GM21367 (cell line): Measurements from ENCODE around the gene KLRG1.

Source experiments
- ATAC-seq: cut with Tn5 transposase; IDR thresholded peaks from one replicate; pipeline ENCODE4 v1.9.1; 2021; ENCODE audit not compliant: unreplicated experiment

The KLRG1 gene

DNA sequence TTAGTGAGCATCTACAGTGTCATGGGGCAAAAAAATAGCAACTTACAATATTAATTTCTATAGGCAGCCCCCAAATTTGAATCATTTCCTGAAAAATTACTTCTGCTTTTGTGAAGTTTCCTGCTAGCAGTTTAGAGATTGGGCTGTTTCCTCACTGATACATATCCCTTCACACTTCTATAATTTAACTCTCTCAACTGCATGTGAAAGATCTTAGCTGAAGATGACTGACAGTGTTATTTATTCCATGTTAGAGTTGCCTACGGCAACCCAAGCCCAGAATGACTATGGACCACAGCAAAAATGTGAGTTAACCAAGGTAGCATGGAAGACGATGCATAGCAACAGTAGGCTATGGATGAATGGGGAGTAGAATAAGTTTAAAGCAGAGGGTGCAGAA lies at the start of gene KLRG1:
Gene KLRG1, plus strand, starts transcription at position 134 of the 400 bp plus-strand sequence. Its CDS starts 90 bp downstream, at position 224.
- no peak for ATAC-seq

DNA sequence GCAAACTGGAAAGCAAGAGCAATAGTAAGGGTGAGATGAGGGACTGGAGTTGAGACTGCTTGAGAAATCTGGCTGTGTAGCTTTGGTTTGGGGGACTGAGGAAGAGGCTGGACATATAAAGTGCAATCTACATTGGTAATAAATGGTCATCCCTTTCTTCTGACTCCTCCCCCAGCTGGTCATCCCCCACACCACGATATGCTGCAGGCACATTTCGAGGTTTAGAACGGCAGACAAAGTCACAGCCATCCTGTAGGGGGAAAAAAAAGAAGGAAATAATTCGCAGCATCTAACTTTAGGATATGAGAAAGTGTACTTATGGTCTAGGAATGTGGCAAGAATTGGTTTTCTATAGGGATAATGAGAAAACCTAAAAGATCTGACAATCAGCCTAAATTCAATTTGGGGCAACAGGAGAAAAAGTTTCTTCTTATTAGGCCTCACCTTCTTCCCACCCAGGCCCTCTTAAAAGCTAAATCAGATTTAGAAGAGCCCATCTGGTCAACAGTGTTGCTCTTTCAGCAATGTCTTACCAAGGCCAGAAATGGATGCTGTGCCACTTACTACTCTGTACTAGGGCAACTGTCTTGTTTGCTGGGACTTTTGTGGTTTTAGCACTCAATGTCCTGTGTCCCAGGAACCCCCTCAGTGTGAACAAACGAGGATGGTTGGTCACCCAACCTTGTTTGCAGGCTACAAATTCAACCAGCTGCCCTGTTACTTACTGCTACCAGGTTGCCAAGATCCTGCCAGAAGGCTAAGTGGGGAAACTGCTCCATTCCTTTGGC lies 47.5 kb upstream of the KLRG1 start:
- no peak for ATAC-seq

DNA sequence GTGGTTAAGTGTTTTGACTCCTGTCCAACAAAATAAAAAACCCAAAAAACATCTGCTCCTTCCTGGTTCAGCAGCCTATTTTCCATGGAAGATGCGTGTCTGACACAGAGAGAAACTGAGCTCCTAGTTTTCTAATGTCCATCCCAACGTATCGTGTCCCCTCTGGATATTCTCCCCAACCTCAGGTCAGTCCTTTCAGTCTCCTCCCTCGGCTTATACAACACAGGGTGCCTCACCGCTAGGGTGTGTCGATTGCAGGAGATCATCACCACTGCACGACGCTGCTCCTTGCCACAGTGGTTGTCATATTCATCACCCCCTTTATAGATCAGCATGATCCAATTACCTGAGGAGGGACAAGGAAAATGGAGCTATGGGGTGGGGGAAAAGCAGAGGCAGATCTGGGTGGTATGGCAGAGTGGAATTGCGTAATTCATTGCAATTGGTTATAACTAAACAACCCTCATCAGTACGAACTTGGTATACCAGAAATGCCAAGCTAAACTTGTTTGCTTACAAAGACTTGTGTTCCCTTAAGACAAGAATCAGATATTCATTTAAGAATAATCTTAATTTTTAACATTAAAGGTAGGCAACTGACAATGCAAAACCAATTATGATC lies 45.7 kb upstream of the KLRG1 start:
- no peak for ATAC-seq

DNA sequence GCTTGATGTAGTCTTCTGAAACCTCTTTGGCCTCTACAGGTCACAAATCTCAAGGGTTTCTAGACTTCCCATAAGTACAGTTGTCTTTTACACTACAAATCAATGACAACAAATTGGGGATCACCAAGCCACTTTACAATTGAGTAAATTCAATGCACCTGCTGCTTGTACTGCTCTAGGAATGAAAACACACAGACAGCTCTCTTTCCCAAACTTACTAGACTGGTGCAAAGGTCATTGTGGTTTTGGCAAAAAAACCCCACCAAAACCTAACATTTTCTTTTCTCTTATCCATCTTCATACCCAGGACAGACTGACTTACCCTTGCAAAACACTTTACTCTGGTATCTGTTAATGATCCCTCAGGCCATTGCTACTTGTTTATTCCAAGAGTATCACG lies 42.6 kb upstream of the KLRG1 start:
- no peak for ATAC-seq

DNA sequence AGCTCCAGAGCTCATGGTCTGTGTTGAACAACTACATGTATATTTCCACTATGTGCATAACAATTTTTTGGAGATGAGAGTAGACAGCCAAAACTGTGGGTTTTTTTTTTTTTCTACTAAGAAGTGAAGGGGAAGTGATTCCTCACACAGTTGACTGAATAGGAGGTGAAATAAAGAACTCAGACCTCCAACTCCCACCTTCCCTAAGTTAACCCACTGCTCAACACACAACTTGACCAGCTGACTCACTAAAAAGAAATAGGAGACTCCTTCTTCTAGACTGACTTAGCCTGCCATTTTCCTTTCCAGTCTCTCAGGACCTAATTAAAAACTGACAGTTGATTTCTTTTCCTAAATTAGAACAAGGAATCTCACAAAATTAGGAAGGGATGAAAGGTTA lies 41.6 kb upstream of the KLRG1 start:
- ATAC-seq: no peak

DNA sequence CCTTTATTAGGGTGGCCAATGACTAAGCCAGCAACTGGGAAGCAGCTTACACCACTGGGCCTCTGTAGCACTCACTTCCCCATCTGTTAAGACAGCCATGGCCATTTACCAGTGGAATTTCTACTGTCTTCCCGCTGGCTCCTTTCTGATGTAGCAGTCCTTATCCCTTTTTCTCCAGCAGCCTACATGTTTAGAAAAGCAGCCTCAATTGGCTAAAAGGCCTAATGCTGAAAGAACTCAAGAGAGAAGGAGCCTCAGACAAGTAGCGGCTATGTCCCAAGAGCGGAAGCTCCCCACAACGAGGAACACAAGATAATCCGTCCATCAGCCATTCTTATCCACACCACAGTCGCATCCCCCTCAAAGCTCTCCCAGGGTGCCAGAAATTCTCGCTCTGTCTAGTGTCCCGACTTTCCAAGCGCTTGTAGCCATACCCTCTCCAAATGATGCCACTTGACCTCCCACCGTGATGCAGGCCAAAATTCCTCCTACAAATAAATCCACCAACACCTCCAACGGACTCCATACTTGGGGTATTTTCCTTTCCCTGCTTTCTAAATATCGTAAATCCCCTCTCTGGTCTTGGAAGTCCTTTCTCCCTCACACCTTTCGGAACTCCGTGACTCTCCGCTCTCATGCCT lies 40.5 kb upstream of the KLRG1 start:
- ATAC-seq: no peak

DNA sequence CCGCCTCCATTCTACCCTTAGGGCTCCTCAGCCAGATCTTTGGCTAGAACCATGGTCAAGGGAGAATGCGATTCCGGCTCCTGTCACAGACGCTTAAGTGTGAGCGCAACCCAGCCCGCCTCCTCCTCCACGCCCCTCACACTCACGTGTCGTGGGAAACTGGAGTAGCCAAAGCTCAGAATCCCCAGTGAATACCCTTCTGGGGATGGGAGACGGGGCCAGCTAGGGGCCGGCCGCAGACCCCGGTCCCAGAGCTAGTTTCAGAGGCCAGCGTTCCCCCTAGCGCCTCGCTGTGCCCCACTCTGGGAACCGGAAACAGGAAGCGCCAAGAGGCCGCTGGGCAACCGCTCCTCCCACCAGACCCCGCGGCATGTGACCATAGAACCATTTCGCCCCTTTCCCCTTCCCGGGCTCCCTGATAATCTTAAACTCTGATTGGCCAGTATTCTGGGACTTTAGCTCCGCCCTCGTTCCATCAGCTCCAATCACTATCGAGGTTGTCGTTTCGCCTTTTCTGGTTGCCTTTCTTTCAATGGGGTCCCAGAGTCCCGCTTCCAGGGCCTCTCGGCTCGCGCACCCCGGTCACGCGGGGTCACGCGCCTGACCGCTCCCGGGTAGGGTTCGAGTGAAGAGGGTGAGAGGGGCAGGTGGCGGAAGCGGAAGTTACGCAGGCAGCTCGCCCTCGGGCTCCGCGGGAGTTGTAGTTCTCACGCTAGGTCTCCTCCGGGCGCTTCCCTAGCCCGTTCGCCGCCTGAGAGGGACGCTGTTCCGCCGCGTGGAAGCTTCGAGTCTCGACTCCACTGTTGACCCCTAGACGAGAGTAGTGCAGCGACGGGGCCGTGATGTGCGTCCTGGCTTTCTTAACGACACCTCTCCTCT lies 39.8 kb upstream of the KLRG1 start, which contains the start of gene M6PR:
Gene M6PR, minus strand, starts transcription at position 304 of the 879 bp plus-strand sequence. CDS start 3,241 bp downstream, outside the sequence.
- ATAC-seq: peak; percentile 80

DNA sequence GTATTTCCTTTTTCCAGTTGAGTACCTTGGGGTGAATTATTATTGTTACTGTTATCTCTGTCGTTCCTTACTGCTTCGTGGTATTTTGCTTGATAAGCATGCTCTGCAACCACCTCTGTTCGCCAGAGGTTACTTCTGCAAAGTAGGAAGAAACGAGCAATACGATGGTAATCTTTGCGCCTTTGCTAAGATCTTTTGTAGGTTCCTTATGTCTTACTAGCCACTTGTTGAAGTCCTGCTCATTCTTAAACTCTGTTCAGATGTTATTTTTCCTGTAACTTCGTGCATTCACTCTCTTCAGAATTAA lies 39.2 kb upstream of the KLRG1 start:
- peak; percentile 14 for ATAC-seq

DNA sequence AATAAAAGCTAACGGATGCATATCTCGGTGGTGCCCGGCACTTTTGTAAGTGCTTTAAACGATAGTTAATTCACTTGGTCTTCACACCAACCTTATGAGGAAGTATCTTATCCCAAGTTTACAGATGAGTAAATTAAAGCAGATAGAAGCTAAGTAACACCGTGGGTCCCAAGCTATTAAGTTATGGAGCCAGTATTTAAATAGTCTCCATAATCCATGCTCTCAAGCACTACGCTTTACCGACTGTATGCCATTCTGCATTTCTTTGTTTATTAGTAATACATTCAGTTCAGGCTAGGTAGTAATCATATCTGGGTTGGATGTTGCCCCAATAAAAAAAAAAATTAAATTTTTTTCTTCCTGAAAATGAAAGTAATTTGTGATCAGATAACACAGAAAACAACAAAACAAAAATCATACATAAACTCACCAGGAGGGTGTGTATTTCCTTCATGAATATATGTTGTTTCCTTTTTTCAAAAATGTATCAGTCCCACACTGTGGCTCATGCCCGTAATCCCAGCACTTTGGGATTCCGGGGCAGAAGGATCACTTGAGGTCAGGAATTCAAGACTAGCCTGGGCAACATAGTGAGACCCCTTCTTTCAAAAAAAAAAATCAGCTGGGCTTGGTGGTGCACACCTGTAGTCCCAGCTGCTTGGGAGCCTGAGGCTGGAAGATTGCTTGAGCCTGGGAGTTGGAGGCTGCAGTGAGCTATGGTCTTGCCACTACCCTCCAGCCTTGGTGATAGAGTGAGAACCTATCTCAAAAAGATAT lies 38.5 kb upstream of the KLRG1 start:
- ATAC-seq: no peak

DNA sequence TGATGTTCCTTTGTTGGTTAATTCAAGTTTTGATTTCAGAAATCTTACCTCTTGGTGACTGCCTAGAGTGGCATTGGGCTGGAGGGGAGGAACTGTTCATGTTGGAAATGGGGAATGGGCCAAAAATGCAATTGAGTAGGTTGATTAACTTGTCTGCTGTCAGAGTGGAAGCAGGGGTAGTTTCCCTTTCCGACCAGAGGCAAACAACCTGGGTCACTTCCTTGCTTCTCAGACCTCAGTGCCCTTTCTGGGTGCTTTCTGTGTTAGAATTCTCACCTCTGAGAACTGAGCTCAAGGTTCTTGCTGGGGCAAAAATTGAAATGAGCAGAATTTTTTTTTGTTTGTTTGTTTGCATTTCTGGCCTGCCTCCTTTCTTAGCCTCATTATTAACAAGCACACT lies 37.6 kb upstream of the KLRG1 start:
- ATAC-seq: no peak

DNA sequence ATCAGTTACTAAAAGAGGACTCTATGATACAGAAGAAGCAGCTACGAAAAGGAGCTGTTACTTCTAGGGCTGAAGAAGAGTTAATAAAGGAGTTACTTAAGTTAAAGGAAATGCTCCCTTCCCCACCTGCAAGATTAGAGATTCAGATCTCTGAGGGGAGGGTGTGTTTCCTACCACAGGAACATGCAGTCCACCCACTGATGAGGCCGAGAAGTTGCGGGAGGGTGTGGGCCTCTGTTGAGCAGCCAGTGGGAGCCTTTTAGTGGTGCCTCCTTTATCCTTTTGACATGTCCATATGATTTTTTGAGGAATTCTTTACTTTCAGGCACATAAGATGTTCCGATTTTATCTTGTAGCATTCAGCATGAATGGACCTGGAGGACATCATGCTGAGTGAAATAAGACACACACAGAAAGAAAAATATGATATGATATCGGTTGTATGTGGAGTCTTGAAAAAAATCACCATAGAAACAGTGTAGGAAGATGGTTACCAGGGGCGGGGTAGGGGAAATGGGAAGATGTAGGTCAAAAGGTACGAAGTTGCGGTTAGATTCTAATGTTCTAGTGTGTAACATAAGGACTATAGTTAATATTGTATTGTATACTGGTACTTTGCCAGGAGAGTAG lies 35.5 kb upstream of the KLRG1 start:
- no peak for ATAC-seq

DNA sequence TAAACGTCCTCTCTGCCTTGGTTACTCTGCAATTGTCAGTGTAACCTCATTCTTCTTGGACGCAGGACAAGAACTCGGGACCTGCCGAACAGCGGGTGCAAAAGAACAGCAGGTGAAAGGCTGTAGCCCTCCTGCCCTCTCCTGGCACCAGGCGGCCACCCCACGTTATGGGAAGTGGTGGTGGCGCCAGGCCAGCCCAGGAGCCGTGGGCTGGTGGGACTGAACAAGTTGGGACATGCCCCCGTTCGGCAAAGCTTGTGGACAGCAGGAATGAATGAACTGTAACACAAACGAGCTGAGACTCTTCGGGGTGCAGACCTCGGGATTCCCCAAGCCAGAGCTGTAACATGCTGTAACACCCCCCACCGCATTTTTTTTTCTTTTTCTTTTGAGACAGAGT lies 33.3 kb upstream of the KLRG1 start:
- no peak for ATAC-seq

DNA sequence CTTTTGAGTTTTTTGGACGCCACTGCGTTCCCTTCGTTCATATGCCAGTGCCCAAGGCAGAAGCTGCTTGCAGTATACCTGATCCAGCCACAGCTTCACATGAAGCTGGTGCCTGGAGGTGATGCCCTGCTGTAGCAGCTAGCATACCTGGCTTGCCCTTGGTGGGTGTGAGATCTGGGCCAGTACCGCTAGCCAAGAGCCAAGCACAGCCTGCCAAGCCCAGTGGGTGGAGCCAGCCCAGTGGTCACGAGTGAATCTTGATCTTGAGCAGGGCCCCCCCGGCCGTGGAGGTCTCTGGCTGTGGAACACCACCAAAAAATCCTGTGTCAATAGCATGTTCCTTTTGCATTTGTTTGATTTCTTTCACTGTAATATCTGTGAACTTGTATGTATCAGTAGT lies 32.6 kb upstream of the KLRG1 start:
- no peak for ATAC-seq

DNA sequence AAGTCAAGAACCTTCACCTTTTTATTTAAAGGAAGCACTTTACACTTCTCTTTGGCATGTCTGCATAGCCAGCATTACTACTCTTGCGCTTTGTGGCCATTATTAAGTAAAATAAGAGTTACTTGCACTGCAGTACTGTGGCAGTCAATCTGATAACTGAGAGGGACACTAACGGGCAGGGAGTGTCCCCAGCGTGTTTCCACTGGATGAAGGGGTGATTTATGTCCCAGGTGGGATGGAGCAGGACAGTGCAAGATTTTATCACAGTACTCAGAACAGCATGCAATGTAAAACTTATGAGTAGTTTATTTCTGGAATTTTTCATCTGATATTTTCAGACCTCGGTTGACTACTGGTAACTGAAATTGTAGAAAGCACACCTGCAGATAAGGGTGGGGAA lies 31.8 kb upstream of the KLRG1 start:
- ATAC-seq: no peak

DNA sequence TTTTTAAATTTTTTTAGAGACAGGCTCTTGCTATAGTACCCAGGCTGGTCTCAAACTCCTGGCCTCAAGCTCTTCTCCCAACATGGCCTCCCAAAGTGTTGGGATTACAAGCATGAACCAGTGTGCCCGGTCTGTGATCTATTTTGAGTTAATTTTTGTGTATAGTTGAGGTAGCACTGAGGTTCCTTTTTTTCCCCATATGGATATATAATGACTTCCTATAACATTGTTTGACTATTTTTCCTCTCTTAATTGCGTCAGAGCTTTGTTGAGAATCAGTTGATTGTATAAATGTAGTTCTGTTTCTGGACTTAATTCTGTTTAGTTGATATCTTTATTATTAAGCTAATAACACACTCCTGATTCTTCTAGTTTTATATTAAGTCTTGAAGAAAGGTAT lies 31.3 kb upstream of the KLRG1 start:
- no peak for ATAC-seq

DNA sequence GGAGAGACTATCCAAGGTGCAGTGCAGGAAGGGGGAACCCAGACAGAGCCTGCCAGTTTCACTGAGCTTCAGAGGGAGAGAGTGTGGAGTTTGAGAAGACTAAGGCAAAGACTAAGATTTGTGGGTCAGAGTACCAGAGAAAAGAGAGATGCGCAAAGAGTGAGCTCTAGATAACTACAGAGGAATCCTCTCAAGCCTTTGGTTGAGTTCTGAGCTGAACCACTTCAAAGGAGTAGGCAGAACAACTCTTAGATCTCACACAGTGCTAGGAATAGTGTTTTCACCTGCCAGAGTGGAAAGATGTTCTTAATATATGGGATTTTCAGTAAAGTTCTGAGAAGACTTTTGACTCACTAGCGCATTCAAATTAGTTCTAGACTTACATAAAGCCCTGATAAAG lies 29.2 kb upstream of the KLRG1 start:
- no peak for ATAC-seq

DNA sequence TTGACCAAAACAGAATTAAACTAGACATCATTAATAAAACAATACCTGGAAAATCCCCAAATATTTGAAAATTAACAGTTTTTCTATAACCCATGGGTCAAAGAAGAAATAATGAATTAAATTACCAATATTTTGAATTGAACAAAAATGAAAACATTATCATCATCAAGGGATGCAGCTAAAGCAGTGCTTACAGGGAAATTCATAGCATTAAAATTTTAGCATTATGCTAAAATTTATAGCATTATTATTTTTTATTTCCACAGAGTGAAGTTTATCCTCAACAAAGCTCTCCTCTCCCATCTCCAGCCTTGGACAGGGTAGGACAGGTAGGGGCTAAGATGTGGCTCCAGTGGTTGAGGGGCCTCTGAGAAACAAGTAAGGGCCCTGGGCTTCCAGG lies 20.6 kb upstream of the KLRG1 start:
- ATAC-seq: no peak

DNA sequence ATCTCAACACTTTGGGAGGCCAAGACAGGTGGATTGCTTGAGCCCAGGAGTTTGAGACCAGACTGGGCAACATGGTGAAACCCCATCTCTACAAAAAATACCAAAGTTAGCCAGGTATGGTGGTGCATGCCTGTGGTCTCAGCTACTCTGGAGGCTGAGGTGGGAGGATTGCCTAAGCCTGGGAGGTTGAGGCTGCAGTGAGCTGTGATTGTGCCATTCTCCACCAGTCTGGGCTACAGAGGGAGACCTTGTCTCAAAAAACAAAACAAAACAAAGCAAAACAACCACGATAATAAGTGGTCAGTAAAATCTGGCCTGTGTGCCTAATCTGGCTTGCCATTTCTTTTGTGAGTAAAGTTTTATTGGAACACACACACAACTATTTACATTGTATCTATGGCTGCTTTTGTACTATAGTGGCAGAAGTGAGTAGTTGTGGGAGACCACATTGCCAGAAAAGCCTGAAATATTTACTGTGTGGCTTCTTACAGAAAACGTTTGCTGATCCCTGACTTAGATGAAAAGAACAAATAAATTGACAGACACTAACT lies 19.4 kb upstream of the KLRG1 start:
- no peak for ATAC-seq

DNA sequence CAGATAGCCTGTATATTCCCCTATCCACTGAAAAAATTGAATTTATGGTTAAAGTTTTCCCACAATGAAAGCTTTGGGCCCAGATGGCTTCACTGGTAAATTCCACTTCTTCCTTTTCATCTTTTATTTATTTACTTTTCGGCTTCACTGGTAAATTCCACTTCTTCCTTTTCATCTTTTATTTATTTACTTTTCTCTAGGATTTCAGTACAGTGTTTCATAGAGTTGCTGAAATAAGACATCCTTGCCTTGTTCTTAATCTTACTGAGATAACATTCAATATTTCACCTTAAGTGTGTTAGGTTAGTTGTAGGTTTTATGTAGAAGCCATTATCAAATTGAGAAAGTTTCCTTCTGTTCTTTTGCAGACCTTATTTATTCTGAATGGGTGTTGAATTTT lies 18.9 kb upstream of the KLRG1 start:
- no peak for ATAC-seq

DNA sequence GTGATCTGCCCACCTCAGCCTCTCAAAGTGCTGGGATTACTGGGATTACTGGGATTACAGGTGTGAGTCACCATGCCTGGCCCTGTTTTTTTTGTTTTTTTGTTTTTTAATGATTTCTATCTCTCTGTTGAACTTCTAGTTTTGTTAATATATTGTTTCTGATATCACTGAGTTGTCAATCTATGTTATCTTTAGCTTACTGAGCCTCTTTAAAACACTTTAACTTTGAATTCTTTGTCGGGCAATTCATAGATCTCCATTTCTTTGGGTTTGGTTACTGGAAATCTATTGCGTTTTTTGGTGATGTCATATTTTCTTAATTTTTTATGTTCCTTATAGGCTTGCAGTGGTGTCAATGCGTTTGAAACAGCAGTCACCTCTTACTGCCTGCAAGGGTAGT lies 9.2 kb upstream of the KLRG1 start:
- ATAC-seq: no peak
